GM12892 (cell line): ENCODE measurements around the gene FAH.

Source experiments
- POLR2A ChIP-seq: IDR thresholded peaks from 2 replicates; pipeline ENCODE4 v1.6.1; 2011; ENCODE audit warnings: low read depth, low read length, control low read depth
- POLR2AphosphoS5 ChIP-seq: IDR thresholded peaks from 2 replicates; pipeline ENCODE4 v1.6.1; 2011; ENCODE audit warnings: low read depth, low read length, control low read depth

- no peak for TF ChIP-seq POLR2A
- TF ChIP-seq POLR2AphosphoS5, result no peak
Observed at GRCh38 chr15:80185152-80185551, 32.4 kb downstream of the FAH start.
